Neural cell (in vitro differentiated cells): ENCODE measurements around the gene ZMYM2. TPM values are rescaled to one million over a fixed set of nuclear protein-coding genes. Genes with fewer than 3 reads are reported as not detected.

Source experiments
- H2AFZ ChIP-seq: fragments of 200-600, 300-800 bp; sonication (generic), shearing (Covaris generic); 2 replicates; pipeline ENCODE4 v1.6.0; 2014; ENCODE audit warnings: low read depth, mild to moderate bottlenecking, antibody characterized with exemption, low read length, moderate library complexity
- H3F3A ChIP-seq: fragments of 200-600 bp; shearing (Covaris generic); 2 replicates; pipeline ENCODE4 v1.6.1; 2016; ENCODE audit warnings: mild to moderate bottlenecking, moderate library complexity, mixed read lengths, antibody characterized with exemption, low read length; ENCODE audit not compliant: insufficient read depth, poor library complexity, severe bottlenecking
- H3K27ac ChIP-seq: fragments of 200-600, 300-800 bp; sonication (generic), shearing (Covaris generic); 2 replicates; pipeline ENCODE4 v1.5.1; 2014; ENCODE audit warnings: mild to moderate bottlenecking, low read length, moderate library complexity
- H3K27me3 ChIP-seq: fragments of 300-800, 200-600 bp; sonication (generic), shearing (Covaris generic); 2 replicates; pipeline ENCODE4 v1.6.0; 2014; ENCODE audit warnings: mild to moderate bottlenecking, low read depth, low read length, moderate library complexity; ENCODE audit not compliant: insufficient read depth
- H3K36me3 ChIP-seq: fragments of 300-800, 200-600 bp; sonication (generic), shearing (Covaris generic); 2 replicates; pipeline ENCODE4 v1.5.1; 2014; ENCODE audit warnings: mild to moderate bottlenecking, antibody characterized with exemption, low read length, moderate library complexity; ENCODE audit not compliant: insufficient read depth
- H3K4me2 ChIP-seq: fragments of 300-800, 200-600 bp; sonication (generic), shearing (Covaris generic); 2 replicates; pipeline ENCODE4 v1.6.0; 2014; ENCODE audit warnings: mild to moderate bottlenecking, low read length
- H3K4me3 ChIP-seq: fragments of 300-800, 200-600 bp; sonication (generic), shearing (Covaris generic); 2 replicates; pipeline ENCODE4 v1.5.1; 2014; ENCODE audit warnings: mild to moderate bottlenecking, low read length, moderate library complexity
- H3K79me2 ChIP-seq: fragments of 200-600 bp; shearing (Covaris generic); replicated peaks from 2 replicates; pipeline ENCODE4 v1.6.0; 2014; ENCODE audit warnings: mild to moderate bottlenecking, low read length, moderate library complexity; ENCODE audit not compliant: insufficient read depth
- H3K9ac ChIP-seq: fragments of 300-800, 200-600 bp; sonication (generic), shearing (Covaris generic); 2 replicates; pipeline ENCODE4 v1.6.1; 2016; ENCODE audit warnings: mild to moderate bottlenecking, low read length, mixed read lengths
- H3K9me2 ChIP-seq: fragments of 200-600 bp; shearing (Covaris generic); 2 replicates; pipeline ENCODE4 v1.6.1; 2016; ENCODE audit warnings: mild to moderate bottlenecking, low read length, mixed read lengths; ENCODE audit not compliant: insufficient read depth
- H3K9me3 ChIP-seq: fragments of 200-600, 300-800 bp; sonication (generic), shearing (Covaris generic); 2 replicates; pipeline ENCODE4 v1.6.1; 2016; ENCODE audit warnings: mild to moderate bottlenecking, mixed run types, low read length, moderate library complexity, mixed read lengths
- H4K20me1 ChIP-seq: fragments of 200-600 bp; shearing (Covaris generic); 2 replicates; pipeline ENCODE4 v1.6.1; 2016; ENCODE audit warnings: mild to moderate bottlenecking, mixed run types; ENCODE audit not compliant: insufficient read depth
- CTCF ChIP-seq: fragments of 450-650 bp; IDR thresholded peaks from 2 replicates; pipeline ENCODE4 v1.5.1; 2014; ENCODE audit warnings: antibody characterized with exemption, mild to moderate bottlenecking, moderate library complexity; ENCODE audit not compliant: poor library complexity, severe bottlenecking
- EP300 ChIP-seq: fragments of 450-650 bp; conservative IDR thresholded peaks from 2 replicates; pipeline ENCODE4 v1.6.1; 2014; ENCODE audit warnings: antibody characterized with exemption, mild to moderate bottlenecking, moderate library complexity; ENCODE audit not compliant: poor library complexity, severe bottlenecking
- EZH2 ChIP-seq: fragments of 200-600, 300-800 bp; shearing (Covaris generic), sonication (generic); IDR thresholded peaks from 2 replicates; pipeline ENCODE4 v1.6.1; 2014; ENCODE audit warnings: antibody characterized with exemption, low read length, borderline replicate concordance, mild to moderate bottlenecking; ENCODE audit not compliant: insufficient read depth, poor library complexity, severe bottlenecking
- MXI1 ChIP-seq: fragments of 450-650 bp; conservative IDR thresholded peaks from 2 replicates; pipeline ENCODE4 v1.6.1; 2014; ENCODE audit warnings: antibody characterized with exemption, mild to moderate bottlenecking; ENCODE audit not compliant: poor library complexity, severe bottlenecking
- POLR2AphosphoS5 ChIP-seq: IDR thresholded peaks from 2 replicates; pipeline ENCODE4 v1.6.1; 2012
- RAD21 ChIP-seq: fragments of 450-650 bp; conservative IDR thresholded peaks from 2 replicates; pipeline ENCODE4 v1.6.1; 2014; ENCODE audit warnings: antibody characterized with exemption, mild to moderate bottlenecking, moderate library complexity
- SMC3 ChIP-seq: fragments of 450-650 bp; conservative IDR thresholded peaks from 2 replicates; pipeline ENCODE4 v1.6.1; 2014; ENCODE audit warnings: antibody characterized with exemption, mild to moderate bottlenecking, moderate library complexity; ENCODE audit not compliant: poor library complexity
- TAF1 ChIP-seq: IDR thresholded peaks from 2 replicates; pipeline ENCODE4 v1.6.1; 2012; ENCODE audit warnings: low read depth
- polyA plus RNA-seq: library from polyadenylated mRNA; depleted of rRNA; stranded (reverse); fragments of >200 nt; gene quantifications from 2 replicates; pipeline ENCODE4 v1.2.3, GENCODE V29; 2014
- TF ChIP-seq, protein P1 (sequence below): IDR thresholded peaks from 2 replicates; pipeline ENCODE4 v1.6.1; 2012; ENCODE audit warnings: borderline replicate concordance

The ZMYM2 gene
- polyA plus RNA-seq, 1 donor from 2014 or later, result 92.2 TPM

DNA sequence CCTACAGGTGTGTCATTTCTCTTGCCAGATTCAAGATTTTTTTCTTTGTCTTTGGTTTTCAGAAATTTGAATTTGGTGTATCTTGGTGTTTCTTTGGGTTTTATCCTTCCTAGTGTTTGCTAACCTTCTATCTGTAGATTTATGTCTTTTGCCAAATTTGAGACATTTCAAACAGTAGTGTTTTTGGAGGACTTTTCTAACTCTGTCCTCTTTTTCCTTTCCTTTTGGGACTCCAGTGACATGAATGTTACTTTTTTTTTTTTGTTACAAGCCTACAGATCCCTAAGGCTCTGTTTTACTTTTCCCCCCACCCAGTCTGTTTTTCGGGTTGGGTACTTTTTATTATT lies 58.8 kb downstream of the ZMYM2 start:
- Histone ChIP-seq H3K4me2 (no peak overlapping the region), H2AFZ (no peak overlapping the region), H3K9me3 (peaks cover 6% of the 10 kb centered on the region), H3K9me2 (no peaks in the 10 kb centered on the region), H4K20me1 (no peaks in the 10 kb centered on the region), H3K79me2 (peaks cover 57% of the 10 kb centered on the region), H3K36me3 (peaks cover 8% of the 10 kb centered on the region), H3K27ac (no peak overlapping the region), H3K9ac (no peak overlapping the region), H3K27me3 (no peaks in the 10 kb centered on the region), H3K4me3 (no peak overlapping the region), H3F3A (no peaks in the 10 kb centered on the region)
- TF ChIP-seq CTCF (no peak), SMC3 (no peak), EZH2 (no peak), POLR2AphosphoS5 (no peak), RAD21 (no peak), EP300 (no peak), MXI1 (no peak), TAF1 (no peak)
- TF ChIP-seq, protein P1, sequence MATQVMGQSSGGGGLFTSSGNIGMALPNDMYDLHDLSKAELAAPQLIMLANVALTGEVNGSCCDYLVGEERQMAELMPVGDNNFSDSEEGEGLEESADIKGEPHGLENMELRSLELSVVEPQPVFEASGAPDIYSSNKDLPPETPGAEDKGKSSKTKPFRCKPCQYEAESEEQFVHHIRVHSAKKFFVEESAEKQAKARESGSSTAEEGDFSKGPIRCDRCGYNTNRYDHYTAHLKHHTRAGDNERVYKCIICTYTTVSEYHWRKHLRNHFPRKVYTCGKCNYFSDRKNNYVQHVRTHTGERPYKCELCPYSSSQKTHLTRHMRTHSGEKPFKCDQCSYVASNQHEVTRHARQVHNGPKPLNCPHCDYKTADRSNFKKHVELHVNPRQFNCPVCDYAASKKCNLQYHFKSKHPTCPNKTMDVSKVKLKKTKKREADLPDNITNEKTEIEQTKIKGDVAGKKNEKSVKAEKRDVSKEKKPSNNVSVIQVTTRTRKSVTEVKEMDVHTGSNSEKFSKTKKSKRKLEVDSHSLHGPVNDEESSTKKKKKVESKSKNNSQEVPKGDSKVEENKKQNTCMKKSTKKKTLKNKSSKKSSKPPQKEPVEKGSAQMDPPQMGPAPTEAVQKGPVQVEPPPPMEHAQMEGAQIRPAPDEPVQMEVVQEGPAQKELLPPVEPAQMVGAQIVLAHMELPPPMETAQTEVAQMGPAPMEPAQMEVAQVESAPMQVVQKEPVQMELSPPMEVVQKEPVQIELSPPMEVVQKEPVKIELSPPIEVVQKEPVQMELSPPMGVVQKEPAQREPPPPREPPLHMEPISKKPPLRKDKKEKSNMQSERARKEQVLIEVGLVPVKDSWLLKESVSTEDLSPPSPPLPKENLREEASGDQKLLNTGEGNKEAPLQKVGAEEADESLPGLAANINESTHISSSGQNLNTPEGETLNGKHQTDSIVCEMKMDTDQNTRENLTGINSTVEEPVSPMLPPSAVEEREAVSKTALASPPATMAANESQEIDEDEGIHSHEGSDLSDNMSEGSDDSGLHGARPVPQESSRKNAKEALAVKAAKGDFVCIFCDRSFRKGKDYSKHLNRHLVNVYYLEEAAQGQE, result no peak

DNA sequence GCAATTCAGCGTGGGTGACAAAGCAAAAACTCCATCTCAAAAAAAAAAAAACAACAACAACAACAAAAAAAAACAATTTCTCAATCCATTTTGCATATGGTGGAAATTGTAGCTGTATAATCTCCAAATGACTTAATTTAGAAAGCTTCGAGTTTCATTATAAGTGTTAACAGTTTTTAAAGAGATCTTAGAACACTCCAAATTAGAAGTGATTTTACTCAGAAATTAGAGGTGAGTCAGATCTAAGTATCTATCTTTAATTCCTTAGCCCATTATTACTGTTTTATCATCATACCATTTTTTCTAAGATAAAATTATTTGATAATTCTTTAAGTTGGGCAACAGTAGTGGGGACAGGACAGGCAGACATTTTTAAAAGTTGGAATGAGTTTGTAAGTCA lies 60.5 kb downstream of the ZMYM2 start:
- Histone ChIP-seq H3K27me3 (no peaks in the 10 kb centered on the region), H3K36me3 (peaks cover 8% of the 10 kb centered on the region), H3K9me2 (no peaks in the 10 kb centered on the region), H3K4me2 (no peak overlapping the region), H4K20me1 (no peaks in the 10 kb centered on the region), H3K9ac (no peak overlapping the region), H3F3A (no peaks in the 10 kb centered on the region), H3K79me2 (peaks cover 47% of the 10 kb centered on the region), H2AFZ (no peak overlapping the region), H3K9me3 (peaks cover 6% of the 10 kb centered on the region), H3K4me3 (no peak overlapping the region), H3K27ac (no peak overlapping the region)
- TF ChIP-seq MXI1 (no peak), TAF1 (no peak), EZH2 (no peak), RAD21 (no peak), POLR2AphosphoS5 (no peak), SMC3 (no peak), CTCF (no peak), EP300 (no peak)
- TF ChIP-seq, protein P1, result no peak
